HK-2 (cell line): ENCODE results near the gene ARHGEF37.
"Not testable (repeated sequence)": the region's sequence is repeated elsewhere in the genome, so short reads cannot be mapped to it uniquely, and the experiment has no call there.

Source experiments
- DNase-seq: peaks from one replicate; pipeline ENCODE4 v3.0.0-alpha.2; 2018; ENCODE audit not compliant: unreplicated experiment

Gene ARHGEF37

GRCh38 chr5:149581192-149581861 lies at the start of gene ARHGEF37:
Gene ARHGEF37 (plus strand): TSS chr5:149581498. CDS start chr5:149597770, 16,272 bp downstream.
- peak; percentile 31 for DNase-seq

- no peak for DNase-seq
Observed at GRCh38 chr5:149532413-149532812, 48.9 kb upstream of the ARHGEF37 start.

GRCh38 chr5:149535787-149536186 lies 45.5 kb upstream of the ARHGEF37 start:
- DNase-seq, result not testable (repeated sequence)

GRCh38 chr5:149537374-149537975 lies 43.8 kb upstream of the ARHGEF37 start:
- DNase-seq, result no peak

- DNase-seq, result no peak
Observed at GRCh38 chr5:149540089-149540488, 41.2 kb upstream of the ARHGEF37 start.

- no peak for DNase-seq
Observed at GRCh38 chr5:149541893-149542292, 39.4 kb upstream of the ARHGEF37 start.

- DNase-seq, result no peak
Observed at GRCh38 chr5:149543361-149544027, 37.8 kb upstream of the ARHGEF37 start.

- no peak for DNase-seq
Observed at GRCh38 chr5:149544028-149544420, 37.3 kb upstream of the ARHGEF37 start.

GRCh38 chr5:149545327-149545726 lies 36.0 kb upstream of the ARHGEF37 start:
- DNase-seq, result no peak

GRCh38 chr5:149546974-149547373 lies 34.3 kb upstream of the ARHGEF37 start:
- DNase-seq, result no peak

- DNase-seq, result peak; percentile 21
Observed at GRCh38 chr5:149549461-149550267, 31.6 kb upstream of the ARHGEF37 start.

- DNase-seq, result no peak
Observed at GRCh38 chr5:149550268-149550583, 31.1 kb upstream of the ARHGEF37 start.

GRCh38 chr5:149550594-149551226 lies 30.6 kb upstream of the ARHGEF37 start:
- no peak for DNase-seq

- DNase-seq, result peak; percentile 95
Observed at GRCh38 chr5:149551227-149552037, 29.9 kb upstream of the ARHGEF37 start, which contains the start of gene CSNK1A1. Gene CSNK1A1 (minus strand): TSS chr5:149551439. CDS start chr5:149550964, 475 bp downstream.

GRCh38 chr5:149552038-149552494 lies 29.2 kb upstream of the ARHGEF37 start:
- no peak for DNase-seq

- no peak for DNase-seq
Observed at GRCh38 chr5:149552553-149553160, 28.6 kb upstream of the ARHGEF37 start.

GRCh38 chr5:149559706-149560105 lies 21.6 kb upstream of the ARHGEF37 start:
- no peak for DNase-seq

- no peak for DNase-seq
Observed at GRCh38 chr5:149561848-149562247, 19.4 kb upstream of the ARHGEF37 start.

GRCh38 chr5:149563466-149563865 lies 17.8 kb upstream of the ARHGEF37 start:
- DNase-seq, result no peak

- DNase-seq, result not testable (repeated sequence)
Observed at GRCh38 chr5:149564542-149565140, 16.7 kb upstream of the ARHGEF37 start.
